ENCODE measurements around the gene IZUMO2. TPM values are rescaled to one million over a fixed set of nuclear protein-coding genes. Genes with fewer than 3 reads are reported as not detected.

The IZUMO2 gene
- total and polyA plus RNA-seq, 2 experiments from 2014 or later, result not detected

GRCh38 chr19:50202386-50202785 is 39.3 kb upstream of the IZUMO2 start:
- Histone ChIP-seq H3K27ac (no peak overlapping the region), H3K4me1 (ENCODE audit: insufficient read depth) (peaks cover 13% of the 10 kb centered on the region), H4K20me1 (ENCODE audit: insufficient read depth, poor library complexity, severe bottlenecking) (no peaks in the 10 kb centered on the region), H3K27me3 (peaks cover 10% of the 10 kb centered on the region), H3K4me2 (no peak overlapping the region), H3K4me3 (no peak overlapping the region), H2AFZ (no peak overlapping the region), H3K9me2 (replicated peaks; ENCODE audit: insufficient read depth) (no peaks in the 10 kb centered on the region), H3K36me3 (replicated peaks; ENCODE audit: insufficient read depth, low read depth) (no peaks in the 10 kb centered on the region), H3K9me3 (ENCODE audit: low read depth) (no peaks in the 10 kb centered on the region), H3K79me2 (peaks cover 8% of the 10 kb centered on the region)
- DNase-seq (ENCODE audit: low spot score), result no peak
- WGBS (ENCODE audit: low lambda C conversion rate, missing lambda C conversion rate), result 95% methylated on average over 3 of the region's 3 CpGs
- TF ChIP-seq, protein P1, sequence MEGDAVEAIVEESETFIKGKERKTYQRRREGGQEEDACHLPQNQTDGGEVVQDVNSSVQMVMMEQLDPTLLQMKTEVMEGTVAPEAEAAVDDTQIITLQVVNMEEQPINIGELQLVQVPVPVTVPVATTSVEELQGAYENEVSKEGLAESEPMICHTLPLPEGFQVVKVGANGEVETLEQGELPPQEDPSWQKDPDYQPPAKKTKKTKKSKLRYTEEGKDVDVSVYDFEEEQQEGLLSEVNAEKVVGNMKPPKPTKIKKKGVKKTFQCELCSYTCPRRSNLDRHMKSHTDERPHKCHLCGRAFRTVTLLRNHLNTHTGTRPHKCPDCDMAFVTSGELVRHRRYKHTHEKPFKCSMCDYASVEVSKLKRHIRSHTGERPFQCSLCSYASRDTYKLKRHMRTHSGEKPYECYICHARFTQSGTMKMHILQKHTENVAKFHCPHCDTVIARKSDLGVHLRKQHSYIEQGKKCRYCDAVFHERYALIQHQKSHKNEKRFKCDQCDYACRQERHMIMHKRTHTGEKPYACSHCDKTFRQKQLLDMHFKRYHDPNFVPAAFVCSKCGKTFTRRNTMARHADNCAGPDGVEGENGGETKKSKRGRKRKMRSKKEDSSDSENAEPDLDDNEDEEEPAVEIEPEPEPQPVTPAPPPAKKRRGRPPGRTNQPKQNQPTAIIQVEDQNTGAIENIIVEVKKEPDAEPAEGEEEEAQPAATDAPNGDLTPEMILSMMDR (IDR thresholded peaks at IDR 0.05; ENCODE audit: poor library complexity), result no peak
- no peak for TF ChIP-seq EZH2phosphoT487 (IDR thresholded peaks at IDR 0.05; ENCODE audit: low read depth, severe bottlenecking, unreplicated experiment)
- TF ChIP-seq EZH2 (IDR thresholded peaks at IDR 0.05; ENCODE audit: borderline replicate concordance), result no peak

- H3K9me3 ChIP-seq (ENCODE audit: low read depth), result no peaks in the 10 kb centered on the region
- no peak overlapping the region for H3K4me2 ChIP-seq
- peaks cover 5% of the 10 kb centered on the region for H3K4me1 ChIP-seq (ENCODE audit: insufficient read depth)
- no peak for DNase-seq (ENCODE audit: low spot score)
- H3K36me3 ChIP-seq (replicated peaks; ENCODE audit: insufficient read depth, low read depth), result no peaks in the 10 kb centered on the region
- H3K4me3 ChIP-seq, result no peak overlapping the region
- TF ChIP-seq, protein P1 (IDR thresholded peaks at IDR 0.05; ENCODE audit: poor library complexity), result no peak
- TF ChIP-seq EZH2phosphoT487 (IDR thresholded peaks at IDR 0.05; ENCODE audit: low read depth, severe bottlenecking, unreplicated experiment), result no peak
- no peak for TF ChIP-seq EZH2 (IDR thresholded peaks at IDR 0.05; ENCODE audit: borderline replicate concordance)
- WGBS (ENCODE audit: low lambda C conversion rate, missing lambda C conversion rate), result 51% methylated on average over 5 of the region's 5 CpGs
- no peaks in the 10 kb centered on the region for H3K9me2 ChIP-seq (replicated peaks; ENCODE audit: insufficient read depth)
- H2AFZ ChIP-seq, result no peak overlapping the region
- no peak overlapping the region for H3K27ac ChIP-seq
- H4K20me1 ChIP-seq (ENCODE audit: insufficient read depth, poor library complexity, severe bottlenecking), result no peaks in the 10 kb centered on the region
- peaks cover 4% of the 10 kb centered on the region for H3K79me2 ChIP-seq
- peaks cover 10% of the 10 kb centered on the region for H3K27me3 ChIP-seq
Observed at GRCh38 chr19:50199259-50199555, 36.1 kb upstream of the IZUMO2 start.

DNA sequence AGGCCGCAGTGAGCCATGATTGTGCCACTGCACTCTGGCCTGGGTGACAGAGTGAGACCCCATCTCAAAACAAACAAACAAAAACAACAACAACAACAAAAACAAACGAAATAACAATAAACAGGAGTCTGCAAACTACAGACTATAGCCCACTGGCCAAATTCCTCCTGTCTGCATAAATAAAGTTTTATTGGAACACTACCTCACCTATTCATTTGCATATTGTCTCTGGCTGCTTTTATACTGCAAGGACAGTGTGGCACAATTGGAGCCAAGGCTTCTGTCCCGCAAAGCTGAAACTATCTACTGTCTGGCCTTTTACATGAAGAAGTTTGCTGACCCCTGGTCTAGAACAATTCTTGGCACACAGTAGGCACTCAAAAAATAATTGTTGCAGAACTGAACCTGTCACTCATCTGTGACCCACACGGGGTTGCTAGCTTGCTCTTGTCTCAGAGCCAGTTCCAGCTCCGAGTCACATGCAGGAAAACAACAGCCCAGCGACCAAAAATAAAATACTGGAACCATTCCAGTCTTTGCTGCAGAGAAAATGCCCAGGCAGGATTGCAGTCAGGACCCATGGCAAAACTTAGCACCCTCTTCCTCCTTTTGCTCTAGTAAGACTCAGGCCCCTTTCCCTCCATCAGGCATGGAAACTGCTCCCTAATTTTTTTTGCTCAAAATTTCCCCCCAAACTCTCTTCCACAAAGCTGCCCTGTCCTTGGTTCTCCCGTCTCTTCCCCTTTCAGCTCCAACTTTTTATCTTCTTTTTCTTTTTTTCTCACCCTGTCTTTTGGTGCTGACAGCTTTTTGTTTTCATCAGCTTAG is 35.6 kb upstream of the IZUMO2 start:
- Histone ChIP-seq H4K20me1 (ENCODE audit: insufficient read depth, poor library complexity, severe bottlenecking) (no peaks in the 10 kb centered on the region), H3K79me2 (no peaks in the 10 kb centered on the region), H3K36me3 (replicated peaks; ENCODE audit: insufficient read depth, low read depth) (no peaks in the 10 kb centered on the region), H3K4me2 (no peak overlapping the region), H3K4me3 (no peak overlapping the region), H3K9me3 (ENCODE audit: low read depth) (no peaks in the 10 kb centered on the region), H3K27me3 (peaks cover 10% of the 10 kb centered on the region), H3K4me1 (ENCODE audit: insufficient read depth) (no peaks in the 10 kb centered on the region), H3K27ac (no peak overlapping the region), H3K9me2 (replicated peaks; ENCODE audit: insufficient read depth) (no peaks in the 10 kb centered on the region), H2AFZ (no peak overlapping the region)
- WGBS (ENCODE audit: low lambda C conversion rate, missing lambda C conversion rate), result 72% methylated on average over 7 of the region's 7 CpGs
- no peak for DNase-seq (ENCODE audit: low spot score)
- TF ChIP-seq EZH2phosphoT487 (IDR thresholded peaks at IDR 0.05; ENCODE audit: low read depth, severe bottlenecking, unreplicated experiment), result no peak
- no peak for TF ChIP-seq EZH2 (IDR thresholded peaks at IDR 0.05; ENCODE audit: borderline replicate concordance)
- TF ChIP-seq, protein P1 (IDR thresholded peaks at IDR 0.05; ENCODE audit: poor library complexity), result no peak

Measured in hepatocyte (in vitro differentiated cells).